Amniotic epithelial cell (primary cell): ENCODE data around the gene FOXP1.

ENCODE experiments used
- DNase-seq: peaks from one replicate; pipeline ENCODE4 v3.0.0-alpha.2; 2010; ENCODE audit warnings: low read depth

The FOXP1 gene

DNA sequence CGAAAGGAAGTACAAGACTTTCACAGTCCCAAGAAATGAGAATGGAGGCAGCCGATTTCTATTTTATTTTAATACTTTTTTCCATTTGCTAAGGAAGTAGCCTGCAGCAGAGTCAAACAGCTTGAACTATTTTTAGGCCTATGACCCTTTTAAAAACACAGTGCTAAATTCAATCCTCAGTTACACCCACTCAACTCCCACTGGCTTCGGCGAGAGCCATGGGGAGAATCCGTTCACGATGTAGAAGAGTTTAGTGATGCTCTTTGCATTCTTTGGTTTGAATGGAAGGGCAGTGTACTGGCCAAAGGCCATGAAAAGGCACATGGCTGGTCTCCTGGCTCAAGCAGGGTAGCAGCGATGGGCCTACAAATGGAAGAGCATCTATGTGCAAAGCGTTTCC is 343.5 kb downstream of the FOXP1 start:
- no peak for DNase-seq

DNA sequence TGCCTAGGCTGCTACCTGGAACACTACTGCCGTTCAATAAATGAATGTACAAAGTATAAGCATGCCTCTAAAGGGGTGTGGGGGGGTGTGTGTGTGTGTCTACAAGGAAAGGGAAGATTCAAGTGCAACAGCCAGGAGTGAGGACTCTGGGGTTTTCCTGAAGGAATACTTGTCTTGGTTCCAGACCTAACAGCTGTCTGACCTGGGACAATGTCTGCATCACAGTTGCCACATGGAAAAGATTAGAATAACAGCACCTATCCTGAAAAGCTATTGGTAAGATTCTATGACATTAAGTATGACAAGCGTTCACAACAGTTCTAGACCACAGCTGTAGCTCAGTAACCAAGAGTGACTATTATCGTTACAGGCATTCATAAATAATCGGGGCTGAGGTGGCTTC is 345.2 kb downstream of the FOXP1 start:
- no peak for DNase-seq

DNA sequence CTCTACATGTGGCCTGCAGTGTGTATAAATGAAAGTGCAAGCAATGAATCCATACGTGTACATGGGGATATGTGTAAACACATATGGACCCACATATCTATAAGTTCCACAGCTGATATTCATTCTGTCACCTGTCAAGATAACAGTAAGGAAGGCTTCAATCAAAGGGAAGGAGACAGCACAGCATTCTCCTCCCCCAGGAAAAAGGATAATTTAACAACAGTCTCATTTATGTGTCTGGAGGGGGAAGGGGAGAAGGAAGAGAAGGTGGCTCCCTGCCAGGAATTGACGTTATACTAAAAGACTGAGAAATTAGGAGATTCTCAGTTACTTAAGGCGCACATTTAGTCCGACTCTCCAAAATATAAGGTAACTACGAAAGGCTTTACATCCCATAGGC is 345.9 kb downstream of the FOXP1 start:
- no peak for DNase-seq

DNA sequence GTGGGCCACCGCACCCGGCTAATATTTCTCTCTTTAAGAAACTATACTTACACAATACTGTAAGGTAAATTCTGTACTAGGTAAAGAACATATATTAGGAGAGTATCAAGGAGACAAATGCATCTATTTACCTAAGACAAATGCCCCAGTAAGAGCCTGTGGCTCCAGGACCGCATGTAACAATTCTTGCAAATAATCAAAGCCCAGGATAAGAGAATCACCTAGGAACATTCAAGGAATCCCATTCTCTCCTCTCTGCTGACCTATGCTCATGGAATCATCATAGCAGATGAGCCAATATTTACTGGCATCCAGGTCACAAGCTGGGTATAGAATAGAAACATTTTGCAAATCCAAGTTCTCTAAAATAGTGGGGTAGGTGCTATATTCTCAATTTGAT is 347.7 kb downstream of the FOXP1 start:
- DNase-seq = no peak

DNA sequence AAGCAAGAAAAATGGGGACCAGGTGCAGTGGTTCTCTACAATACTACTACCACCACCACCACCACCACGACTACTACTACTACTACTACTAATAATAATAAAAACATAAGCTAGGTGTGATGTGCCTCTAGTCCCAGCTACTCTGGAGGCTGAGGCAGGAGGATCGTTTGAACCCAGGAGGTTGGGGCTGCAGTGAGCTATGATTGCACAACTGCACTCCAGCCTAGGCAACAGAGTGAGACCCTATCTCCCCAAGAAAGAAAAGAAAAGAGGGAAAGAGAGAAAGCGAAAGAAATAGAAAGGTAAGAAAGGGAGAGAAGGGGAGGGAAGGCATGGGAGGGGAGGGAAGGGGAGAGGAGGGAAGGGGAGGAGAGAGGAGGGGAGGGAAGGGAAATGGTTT is 350.6 kb downstream of the FOXP1 start:
- DNase-seq = no peak

DNA sequence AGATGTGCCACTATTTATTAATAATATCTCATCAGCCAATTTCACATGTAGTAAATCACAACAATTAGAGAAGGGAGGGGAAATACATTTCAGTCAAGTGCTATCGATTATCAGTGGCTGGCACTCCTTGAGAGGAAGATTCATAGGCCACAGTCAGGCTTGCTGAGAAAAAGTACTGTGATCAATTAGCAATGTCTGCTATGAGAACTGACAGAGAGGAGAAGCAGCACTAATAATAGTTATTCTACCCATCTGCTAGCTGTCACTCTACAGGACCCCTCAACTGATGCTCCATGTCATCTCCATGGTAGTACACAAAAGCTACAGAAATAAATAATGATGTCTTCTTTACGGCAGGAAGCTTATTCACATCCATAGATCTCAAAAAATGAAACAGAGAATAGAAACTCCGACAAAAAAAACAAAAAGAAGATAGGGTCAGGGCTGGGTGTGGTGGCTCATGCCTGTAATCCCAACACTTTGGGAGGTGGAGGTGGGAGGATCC is 351.3 kb downstream of the FOXP1 start:
- no peak for DNase-seq

DNA sequence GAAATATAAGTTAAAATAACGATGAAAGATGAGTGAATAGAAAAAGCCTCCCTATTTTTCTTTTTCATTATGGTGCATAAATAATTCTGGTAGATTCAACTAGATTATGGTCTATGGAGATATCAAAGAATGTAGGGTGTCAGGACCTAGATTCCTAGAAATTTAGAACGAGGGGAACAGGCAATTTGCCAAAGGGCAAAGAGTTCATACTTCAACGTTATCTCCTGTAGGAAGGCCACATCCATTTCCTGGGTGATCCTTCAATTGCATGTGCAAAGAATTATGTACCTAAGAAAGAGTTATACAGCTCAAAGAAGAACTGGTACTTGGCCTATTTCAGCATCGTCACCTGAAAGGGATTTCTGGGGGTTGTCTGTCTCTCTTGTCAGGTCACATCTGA is 351.8 kb downstream of the FOXP1 start:
- DNase-seq = no peak

DNA sequence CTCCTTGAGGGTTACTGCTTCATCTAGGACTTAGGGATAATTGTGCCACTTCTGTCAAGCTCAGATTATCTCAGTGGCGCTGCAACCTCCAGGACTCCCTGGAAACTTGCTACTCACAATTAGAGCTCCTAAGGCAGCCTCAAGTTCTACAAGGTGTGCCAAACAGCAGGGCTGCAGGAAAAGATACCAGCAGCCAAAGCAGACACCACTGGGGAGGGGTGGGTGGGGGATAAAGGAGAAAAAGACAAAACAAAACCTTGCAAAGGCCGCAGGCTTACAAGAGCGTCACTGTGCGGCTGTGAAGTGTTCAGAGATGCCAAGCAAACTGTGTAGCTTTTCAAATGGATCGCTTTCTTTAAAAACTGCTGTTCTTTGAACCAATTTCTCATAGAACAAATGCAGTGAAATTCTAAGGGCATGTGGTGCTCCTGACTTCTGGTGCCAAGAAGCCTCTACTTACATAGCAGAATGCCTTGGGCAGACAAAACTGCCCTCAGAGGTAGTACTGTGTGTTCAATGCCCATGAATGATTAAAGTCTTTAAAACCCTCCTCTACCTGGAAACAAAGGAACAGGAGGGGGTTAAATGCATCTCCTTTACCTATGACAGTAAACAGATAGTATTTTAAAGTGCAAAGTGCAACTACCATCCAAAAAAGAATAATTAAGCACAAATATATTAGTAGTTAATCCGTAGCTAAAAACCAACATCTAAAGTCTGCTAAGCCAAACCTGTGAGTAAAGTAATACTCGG is 353.4 kb downstream of the FOXP1 start:
- DNase-seq = no peak

DNA sequence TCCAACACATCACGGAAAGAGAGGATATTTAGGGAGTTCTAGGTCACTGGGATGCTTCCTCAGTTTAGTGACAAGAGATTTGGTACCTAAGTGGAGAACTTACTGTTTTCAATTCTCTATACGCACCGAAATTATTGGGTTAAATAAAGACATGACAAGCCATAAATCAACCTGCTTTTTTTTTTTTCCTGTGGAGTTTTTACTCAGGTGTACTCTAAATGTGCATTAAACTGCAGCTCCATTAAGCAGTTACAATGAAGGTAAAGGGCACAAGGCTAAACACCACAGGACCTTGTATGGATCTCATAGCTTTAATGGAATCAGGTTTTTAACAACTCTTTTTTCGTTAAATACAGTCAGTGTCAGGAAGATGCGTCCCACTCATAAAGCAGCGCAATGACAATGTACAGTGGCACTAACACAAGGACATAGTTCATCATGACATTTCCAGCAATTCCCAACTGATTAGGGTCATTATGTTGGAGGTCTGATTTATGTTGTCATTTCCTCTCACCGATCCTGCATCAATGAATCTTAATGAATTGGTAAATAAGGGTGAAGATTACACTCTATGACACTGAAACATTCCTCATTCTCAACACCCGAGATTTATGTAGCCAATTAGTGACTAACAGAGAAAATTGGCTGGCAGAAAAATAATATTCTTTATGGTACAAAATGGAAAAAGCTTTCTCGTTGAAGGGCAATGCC is 355.2 kb downstream of the FOXP1 start:
- DNase-seq = no peak

DNA sequence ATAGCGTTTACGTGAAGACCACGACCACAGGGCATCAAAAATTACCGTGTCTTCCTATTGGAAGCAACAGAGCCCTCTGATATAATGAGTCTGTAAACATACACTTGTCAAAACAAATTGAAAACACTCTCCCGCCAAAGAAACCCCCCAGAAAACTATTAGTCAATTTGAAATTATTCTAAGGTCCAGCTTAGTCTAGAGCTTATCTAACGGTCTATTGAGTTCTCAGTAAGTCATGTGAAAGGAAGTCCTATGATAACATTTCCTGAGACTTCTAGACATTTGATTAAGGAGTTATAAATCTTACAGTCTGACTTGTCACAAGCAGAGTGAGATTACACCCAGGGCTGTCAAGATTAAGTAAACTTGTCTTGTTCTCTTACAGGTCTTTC is 356.3 kb downstream of the FOXP1 start:
- no peak for DNase-seq

DNA sequence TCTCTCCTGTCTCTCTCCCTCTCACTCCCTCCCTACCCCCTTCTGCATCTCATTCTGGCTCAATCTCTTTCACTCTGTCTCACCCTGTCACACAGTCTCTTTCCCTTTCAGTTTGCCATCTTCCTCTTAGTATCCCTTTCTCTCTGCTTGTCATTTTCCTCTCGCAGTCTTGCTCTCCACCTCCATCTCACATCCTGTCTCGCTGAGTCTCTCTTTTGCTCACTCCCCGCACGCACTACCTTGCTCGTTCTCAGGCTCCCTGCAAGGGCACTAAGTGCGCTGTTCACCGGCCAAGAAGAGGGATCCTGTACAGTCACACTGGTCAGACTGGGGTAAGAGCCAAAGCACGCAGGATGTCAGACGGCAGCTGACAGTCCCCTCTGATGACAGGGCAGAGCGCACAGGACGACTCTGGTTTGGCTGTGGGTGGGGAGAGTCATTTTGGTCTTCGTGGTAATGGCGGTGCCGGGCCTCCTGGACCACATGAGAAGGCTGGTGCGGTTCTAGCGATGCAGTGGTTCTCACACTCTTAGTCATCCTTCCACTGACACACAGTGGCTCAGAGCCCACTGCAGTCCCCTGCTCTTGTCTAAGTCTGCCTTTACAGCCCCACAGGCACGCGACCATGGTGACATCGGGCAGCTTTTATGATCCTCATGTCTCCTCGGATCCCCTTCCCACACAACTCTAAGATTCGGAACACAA is 356.8 kb downstream of the FOXP1 start:
- no peak for DNase-seq

DNA sequence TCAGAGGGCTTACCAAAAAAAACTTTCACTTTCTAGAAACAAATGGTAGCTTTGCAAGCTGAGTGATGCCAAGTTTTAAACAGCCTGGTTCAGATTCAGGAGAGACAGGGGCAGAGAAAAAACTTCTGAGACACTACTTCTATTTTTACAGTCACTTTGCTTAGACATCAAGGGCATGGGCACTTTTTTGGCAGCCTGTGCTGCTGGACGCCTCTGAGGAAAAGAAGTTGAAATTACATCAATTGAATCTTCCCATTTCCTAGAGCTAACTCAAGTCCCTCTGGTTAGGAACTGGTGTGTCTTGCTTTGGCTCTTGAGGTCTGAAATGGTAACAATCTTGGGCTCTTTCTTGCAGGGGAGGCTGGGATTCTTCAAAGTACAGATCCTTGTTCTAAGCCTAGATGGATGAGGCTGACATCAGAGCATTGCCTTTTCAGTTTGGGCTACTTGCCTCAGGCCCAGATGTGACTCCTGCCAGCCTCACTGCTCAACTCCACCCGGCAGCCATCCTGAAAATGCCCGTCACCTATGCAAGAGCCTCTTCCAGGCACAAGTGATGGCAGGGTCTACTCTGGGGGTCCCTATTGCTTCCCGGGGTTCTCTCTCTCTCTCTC is 357.5 kb downstream of the FOXP1 start:
- DNase-seq = no peak

DNA sequence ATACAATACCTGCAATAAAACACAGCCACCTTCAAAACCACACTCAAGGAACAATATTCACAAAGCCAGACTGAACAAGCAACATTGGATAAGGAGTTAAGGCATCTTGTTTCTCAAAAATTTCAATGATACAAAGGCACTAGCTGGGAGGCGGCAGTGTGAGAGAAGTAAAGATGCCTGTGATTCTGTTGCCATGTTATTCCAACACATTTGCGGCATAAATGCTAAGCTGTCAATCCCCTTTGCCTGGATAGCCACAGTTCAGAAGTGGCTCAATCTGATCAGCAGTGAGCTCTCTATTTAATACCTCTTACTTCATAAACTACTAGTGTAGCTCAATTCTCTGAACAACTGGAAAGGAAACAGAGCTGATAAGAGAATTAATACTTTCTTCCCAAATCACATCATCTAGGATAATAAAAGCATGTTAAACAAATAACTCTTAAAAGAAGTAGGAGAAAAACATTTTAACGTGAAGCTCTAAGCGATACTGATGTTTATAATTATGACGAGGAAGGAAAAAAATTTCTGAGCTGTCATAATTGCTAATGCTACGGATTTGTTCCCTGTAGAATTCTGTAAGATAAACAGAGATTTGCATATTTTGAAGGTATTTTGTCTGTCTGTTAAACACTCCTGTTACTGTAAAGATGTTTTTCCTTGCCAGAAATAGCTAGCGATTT is 358.4 kb downstream of the FOXP1 start:
- peak; percentile 38 for DNase-seq

DNA sequence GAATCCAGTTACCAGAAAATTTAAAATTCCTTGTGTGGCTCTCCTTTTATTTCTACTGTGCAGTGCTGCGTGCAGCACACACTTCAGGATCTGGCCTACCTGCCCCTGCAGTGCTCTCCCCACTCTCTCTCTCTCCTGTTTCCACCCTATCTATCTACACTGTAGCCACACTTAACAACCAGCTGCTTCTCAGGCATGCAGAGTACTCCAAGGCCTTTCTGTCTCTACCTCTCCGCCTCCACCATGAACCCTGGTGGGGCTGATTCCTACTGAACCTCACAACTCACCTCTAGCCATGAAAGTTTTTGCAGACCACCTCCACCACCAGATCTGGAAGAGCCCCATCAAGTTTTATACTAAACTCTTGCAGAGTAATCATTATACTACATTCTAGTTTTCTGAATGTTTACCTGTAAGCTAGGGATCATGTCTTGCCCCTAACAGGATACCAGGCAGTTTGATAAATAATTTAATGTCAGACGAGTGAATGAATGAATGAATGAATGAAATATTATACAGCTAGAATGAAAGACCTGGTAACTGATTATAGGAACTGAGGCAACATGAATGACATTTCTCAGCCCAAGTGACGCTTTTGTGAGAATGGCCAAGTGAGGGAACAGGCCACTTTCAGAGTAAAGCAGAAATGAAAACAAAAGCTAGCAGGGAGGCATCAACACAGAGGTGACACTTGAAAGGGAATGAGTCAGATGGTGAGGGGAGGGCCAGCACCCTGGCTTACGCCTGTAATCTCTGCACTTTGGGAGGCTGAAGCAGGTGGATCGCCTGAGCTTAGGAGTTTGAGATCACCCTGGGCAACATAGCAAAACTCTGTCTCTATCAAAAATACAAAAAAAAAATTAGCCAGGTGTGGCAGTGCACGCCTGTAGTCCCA is 363.5 kb downstream of the FOXP1 start:
- no peak for DNase-seq

DNA sequence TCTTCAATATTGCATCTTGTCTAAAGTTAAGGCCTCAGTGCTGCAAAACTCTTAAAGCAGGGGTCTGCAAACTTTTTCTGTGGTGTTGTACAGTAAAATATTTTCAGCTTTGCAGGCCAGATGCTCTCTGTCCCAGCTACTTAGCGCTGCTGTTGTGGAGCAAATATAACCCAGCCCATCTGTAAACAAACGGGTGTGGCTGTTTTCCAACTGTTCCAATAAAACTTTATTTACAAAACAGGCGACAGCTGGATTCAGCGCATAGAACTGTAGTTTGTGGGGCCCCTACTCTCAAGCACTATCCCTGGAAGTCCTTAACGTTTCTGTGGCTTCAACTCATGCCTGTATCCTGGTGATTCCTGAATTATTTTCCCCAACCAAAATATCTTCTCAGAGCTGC is 365.0 kb downstream of the FOXP1 start:
- DNase-seq = no peak

DNA sequence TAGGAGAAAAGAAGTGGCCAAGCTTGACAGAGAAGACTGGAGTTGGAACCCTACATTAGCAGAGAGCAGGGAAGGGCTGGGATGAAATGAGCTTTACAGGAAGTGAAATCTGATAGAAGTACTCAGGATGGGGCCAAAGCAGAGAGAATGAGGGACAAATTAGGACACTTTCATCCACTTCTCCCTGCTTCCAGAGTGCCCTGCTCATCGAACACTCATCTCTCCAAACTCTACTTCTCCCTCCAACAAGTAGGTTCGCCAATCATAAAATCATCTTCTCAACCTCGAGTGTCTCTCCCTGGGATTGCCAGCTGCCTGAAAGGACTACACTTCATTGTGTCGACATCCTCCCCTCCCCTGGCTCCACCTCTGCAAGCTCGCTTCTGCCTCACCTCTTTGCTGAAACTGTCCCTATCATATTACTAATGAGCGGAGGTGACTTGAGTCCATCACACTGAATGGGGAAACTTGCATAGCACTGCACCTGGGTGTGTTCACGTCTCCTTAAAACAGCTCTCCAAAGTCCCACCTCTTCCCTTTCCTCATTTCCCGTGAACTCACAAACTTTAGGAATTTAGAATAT is 365.8 kb downstream of the FOXP1 start:
- no peak for DNase-seq

DNA sequence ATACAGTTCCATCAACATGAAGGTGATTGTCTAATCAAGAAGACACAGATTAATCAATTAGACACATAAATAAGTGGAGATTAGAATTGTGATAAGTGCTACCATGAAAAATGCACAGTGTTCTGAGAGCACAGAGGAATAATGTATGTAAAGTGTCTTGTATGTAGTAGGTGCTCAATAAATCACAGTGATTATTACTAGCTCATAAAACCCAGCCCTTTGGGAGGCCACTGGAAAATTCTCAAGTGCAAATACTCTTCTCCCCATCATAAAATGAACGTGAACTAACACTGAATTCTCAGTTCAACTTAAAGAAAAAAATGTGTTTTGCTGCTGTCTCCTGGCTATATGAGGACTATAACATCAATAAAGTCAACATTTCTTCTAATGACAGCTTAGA is 368.2 kb downstream of the FOXP1 start:
- no peak for DNase-seq

DNA sequence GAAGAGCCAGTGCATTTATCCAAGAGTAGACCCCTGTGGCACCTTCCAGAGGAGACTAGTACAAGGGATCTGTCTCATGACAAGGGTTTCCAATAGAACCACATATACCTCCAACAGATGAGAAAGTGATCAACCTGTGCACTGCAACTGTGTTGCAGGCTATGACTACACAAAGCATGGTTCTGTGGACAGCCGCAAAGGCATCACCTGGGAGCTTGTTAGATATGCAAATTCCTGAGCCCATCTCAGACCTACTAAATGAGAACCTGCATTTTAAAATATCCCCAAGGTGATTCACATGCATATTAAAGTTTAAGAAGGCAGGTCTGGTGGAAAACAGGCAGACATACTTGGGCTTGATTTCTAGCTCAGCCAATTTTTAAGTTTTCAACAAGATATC is 368.7 kb downstream of the FOXP1 start:
- DNase-seq = no peak

DNA sequence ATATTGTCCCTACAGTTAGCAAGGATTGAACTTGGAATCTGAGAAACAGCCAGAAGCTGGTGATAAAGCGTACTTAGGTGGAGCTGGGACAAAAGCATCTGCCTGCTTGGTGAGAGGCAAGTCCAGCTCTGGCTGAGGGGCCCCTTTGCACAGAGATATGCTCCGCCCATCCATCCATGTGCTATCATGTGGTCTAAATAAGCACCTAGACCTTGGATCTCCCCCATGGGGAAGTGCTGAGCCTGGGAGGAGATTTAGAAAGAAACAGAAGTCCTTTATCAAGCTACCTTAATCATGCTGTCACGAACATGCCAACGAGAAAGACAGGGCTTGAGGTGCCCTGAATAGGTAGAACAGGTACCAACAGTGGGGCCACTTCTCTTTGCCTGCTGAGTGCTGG is 369.5 kb downstream of the FOXP1 start:
- no peak for DNase-seq

DNA sequence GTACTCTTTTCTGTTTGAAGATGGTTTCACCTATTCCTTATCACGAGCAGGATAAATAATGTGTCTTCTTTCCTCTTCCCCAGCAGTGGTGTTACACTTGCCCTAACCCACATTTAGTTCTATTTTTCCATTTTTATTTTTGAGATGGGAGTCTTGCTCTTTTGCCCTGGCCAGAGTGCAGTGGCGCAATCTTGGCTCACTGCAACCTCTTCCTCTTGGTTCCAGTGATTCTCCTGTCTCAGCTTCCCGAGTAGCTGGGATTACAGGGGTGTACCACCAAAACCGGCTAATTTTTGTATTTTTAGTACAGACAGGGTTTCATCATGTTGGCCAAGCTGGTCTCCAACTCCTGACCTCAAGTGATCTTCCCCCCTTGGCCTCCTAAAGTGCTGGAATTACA is 372.4 kb downstream of the FOXP1 start:
- DNase-seq = peak; percentile 25
